Stimulated activated CD8-positive, alpha-beta memory T cell treated with anti-CD3 and anti-CD28 coated beads, Interleukin-4, amount 100 ng/mL, for 48 hours (primary cell): ENCODE data around the gene CDC42EP1.

Experiments used
- DNase-seq: peaks from one replicate; pipeline ENCODE4 v3.0.0-alpha.2; 2020

The CDC42EP1 gene

GRCh38 chr22:37561212-37562048, 1.1 kb downstream of the CDC42EP1 start:
- peak; percentile 95 for DNase-seq

- DNase-seq = no peak
These were observed 2.0 kb downstream of the CDC42EP1 start for GRCh38 chr22:37562049-37562875.

GRCh38 chr22:37563153-37564081, 3.1 kb downstream of the CDC42EP1 start:
- DNase-seq = no peak

GRCh38 chr22:37564111-37564711, 3.9 kb downstream of the CDC42EP1 start:
- no peak for DNase-seq

DNA sequence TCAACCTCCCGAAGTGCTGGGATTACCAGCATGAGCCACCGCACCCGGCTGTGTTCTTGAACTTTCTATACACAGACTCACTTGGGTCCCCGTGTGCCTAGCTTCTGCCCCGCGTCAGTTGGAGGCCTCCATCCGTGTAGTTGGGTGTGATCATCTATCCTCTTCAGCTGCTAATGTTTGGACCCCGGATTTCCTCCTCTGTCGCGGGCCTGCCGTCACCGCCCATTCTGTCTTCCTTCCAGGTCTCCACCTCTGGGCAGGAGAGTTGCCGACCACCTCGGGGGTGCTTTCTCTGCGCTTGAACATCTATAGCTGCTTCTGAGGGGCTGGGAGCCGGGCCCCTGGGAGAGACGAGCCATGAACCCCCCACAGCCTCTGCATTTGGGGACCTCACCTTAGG, 5.5 kb downstream of the CDC42EP1 start:
- DNase-seq = no peak

DNA sequence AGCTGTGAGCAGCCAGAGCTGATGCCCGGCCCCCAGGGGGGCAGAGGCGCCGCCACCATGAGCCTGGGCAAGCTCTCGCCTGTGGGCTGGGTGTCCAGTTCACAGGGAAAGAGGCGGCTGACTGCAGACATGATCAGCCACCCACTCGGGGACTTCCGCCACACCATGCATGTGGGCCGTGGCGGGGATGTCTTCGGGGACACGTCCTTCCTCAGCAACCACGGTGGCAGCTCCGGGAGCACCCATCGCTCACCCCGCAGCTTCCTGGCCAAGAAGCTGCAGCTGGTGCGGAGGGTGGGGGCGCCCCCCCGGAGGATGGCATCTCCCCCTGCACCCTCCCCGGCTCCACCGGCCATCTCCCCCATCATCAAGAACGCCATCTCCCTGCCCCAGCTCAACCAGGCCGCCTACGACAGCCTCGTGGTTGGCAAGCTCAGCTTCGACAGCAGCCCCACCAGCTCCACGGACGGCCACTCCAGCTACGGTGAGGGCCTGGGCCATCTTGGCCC, 6.1 kb downstream of the CDC42EP1 start:
- DNase-seq = peak; percentile 58

- DNase-seq = peak; percentile 96
These were observed 6.9 kb downstream of the CDC42EP1 start for GRCh38 chr22:37566903-37567798.

DNA sequence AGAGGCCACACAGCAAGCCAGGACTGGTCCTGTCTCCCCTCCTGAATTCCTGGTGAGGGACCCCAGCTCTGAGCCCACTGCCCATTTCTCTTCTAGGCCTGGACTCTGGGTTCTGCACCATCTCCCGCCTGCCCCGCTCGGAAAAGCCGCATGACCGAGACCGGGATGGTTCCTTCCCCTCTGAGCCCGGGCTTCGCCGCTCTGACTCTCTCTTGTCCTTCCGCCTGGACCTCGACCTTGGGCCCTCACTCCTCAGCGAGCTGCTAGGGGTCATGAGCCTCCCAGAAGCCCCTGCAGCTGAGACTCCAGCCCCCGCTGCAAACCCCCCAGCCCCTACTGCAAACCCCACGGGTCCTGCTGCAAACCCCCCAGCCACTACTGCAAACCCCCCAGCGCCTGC, 7.7 kb downstream of the CDC42EP1 start:
- no peak for DNase-seq

DNA sequence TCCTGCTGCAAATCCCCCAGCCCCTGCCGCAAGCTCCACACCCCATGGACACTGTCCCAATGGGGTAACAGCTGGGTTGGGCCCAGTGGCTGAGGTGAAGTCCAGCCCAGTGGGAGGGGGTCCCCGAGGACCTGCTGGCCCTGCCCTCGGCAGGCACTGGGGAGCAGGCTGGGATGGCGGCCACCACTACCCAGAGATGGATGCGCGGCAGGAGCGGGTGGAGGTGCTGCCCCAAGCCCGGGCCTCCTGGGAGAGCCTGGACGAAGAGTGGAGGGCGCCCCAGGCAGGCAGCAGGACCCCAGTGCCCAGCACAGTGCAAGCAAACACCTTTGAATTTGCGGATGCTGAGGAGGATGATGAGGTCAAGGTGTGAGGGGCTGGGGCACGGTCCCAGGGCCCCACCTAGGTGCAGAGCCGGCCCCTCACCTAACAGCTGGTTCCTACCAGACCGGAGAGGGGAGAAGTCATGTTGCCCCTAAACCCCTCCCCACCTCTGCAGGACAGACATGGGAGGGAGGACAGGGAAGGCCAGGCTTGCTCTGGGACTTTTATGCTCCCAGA, 8.2 kb downstream of the CDC42EP1 start:
- no peak for DNase-seq

- DNase-seq = no peak
These were observed 9.0 kb downstream of the CDC42EP1 start for GRCh38 chr22:37569009-37569920.

- DNase-seq = no peak
These were observed 9.8 kb downstream of the CDC42EP1 start for GRCh38 chr22:37569921-37570660.

- no peak for DNase-seq
These were observed 10.3 kb downstream of the CDC42EP1 start for GRCh38 chr22:37570661-37570976.

DNA sequence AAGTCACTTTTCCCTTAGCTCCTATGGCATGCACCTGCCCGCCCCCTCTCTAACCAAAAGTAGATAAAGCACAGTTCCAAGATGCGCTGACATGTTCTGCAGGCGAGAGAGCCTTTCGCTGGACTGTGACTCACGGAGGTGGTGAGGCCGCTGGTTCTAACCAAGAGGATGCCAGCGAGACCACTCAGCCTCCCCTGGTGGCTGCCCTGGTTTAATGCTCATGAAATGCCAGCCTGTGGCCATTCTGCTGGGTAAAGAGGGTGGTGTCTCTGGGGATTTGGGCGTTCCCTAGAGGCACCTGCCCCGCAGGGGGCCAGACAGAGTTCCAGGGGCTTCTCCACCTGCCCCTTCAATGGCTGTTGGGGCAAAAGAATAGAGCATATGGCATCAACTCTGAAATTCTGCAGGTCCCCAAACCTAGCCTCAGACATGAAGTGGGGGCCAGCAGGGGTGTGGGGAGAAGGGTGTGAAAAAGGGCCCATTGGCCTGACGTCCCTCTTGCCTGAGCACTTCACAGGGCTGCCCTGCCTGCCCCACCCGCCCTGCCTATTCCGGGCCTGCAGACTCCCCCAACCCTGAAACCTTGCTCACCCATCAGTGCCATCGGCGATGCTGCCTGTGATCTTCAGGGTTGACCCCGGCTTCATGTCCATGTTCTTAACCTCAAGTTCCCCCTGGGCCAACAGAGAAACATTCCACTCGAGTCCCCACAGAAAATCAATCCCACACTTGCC, 11.1 kb downstream of the CDC42EP1 start:
- DNase-seq = no peak

GRCh38 chr22:37571992-37572373, 11.7 kb downstream of the CDC42EP1 start:
- no peak for DNase-seq

DNA sequence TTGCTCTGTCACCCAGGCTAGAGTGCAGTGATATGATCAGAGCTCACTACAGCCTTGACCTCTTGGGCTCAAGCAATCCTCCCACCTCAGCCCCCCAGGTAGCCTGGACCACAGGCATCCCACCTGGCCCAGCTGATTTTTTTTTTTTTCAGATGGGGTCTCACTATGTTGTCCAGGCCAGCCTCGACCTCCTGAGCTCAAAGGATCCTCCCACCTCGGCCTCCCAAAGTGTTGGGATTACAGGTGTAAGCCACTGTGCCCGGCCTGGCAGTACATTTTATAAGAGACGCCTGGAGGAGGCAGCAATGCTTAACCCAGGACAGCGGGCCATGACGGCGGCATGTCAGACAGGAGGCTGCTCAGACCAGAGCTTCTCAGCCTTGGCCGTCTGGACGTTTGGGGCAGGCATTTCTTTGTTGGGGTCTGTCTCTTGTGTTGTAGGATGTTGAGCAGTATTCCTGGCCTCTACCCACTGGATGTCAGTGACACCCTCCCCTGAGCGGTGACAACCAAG, 15.3 kb downstream of the CDC42EP1 start:
- no peak for DNase-seq

DNA sequence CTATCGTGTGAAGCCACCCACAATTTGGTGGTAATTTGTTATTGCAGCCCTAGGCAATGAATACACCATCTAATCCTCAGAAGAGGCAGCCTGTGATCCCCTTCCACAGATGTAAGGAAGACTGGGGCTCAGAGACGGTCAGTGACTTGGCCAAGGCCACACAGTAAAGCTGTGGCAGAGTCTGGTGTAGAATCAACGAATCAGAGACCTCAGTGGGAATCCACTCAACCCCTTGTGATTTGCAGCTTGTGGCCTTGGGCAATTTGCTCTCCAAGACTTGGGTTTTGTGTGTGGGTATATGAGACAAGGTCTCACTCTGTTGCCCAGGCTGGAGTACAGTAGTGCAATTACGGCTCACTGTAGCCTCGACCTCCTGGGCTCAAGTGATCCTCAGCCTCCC, 17.7 kb downstream of the CDC42EP1 start:
- no peak for DNase-seq

DNA sequence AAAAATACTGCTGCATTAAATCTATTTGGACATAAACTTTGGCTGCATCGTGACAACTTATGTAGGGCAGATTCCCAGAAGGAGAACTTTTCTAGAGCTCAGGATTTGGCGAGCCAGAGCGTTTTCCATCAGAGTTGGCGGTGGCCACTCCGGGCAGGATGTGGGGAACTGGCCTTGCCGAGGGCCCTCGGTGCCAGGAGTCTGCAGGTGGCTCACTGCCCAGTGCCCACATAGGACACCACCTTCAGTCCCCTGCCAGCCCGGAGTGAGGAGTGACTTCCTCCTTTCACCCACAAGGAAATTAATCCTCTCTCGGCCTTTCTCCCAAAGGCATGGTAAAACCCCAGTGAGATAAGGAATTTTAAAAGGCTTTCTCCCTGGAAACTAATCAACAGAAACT, 21.2 kb downstream of the CDC42EP1 start:
- DNase-seq = no peak

DNA sequence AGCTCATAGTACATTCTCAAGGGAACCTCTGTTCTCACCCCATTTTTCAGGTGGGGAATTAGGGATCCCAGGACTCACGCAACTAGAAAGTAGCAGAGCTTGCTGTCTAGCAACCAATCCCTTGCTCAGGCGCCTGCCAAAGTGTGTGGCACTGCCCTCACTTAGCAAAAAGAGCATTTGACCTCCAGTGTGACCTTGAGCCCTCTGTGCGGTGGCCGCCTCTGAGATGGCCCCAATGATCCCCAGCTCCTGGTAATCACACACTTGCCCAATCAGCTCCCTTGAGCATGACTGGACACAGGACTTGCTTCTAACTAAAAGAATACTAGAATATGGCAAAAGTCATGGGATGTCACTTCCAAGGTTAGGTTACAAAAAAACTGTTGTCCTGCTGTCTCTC, 22.2 kb downstream of the CDC42EP1 start:
- DNase-seq = no peak
